HG03520 (cell line): ENCODE results near the gene GSE1.
"Not testable (repeated sequence)": the region's sequence is repeated elsewhere in the genome, so short reads cannot be mapped to it uniquely, and the experiment has no call there.

Source experiments
- ATAC-seq: cut with Tn5 transposase; IDR thresholded peaks from one replicate; pipeline ENCODE4 v1.9.1; 2021; ENCODE audit warnings: mild to moderate bottlenecking, moderate library complexity; ENCODE audit not compliant: unreplicated experiment

The GSE1 gene

DNA sequence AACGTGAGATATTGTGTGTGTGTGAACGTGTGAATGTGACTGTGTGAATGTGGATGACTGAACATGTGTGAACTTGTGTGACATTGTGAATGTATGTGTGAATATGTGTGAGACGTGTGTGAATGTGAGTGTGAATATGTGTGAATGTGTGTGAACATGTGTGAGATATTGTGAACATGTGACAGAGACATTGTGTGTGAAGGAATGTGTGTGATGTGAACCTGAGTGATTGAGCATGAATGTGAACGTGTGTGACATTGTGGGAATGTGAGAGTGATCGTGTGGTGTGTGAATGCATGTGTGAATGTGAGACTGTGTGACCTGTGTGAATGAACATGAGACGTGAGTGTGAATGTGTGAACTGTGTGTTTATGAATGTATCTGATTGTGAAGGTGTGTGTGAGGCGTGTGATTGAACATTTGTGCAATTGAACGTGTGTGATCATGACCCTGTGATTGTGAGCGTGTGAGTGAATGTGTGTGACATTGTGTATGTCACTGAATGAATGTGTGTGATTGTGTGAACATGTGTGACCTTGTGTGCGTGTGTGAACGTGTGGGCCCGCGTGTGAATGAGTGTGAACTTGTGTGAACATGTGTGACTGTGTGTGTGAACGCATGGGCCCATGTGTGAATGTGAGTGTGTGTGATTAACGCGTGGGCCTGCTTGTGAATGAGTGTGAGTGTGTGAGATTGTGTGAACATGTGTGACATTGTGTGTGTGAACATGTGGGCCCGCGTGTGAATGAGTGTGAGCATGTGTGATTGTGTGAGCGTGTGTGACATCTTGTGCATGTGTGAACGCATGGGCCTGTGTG is 23.2 kb upstream of the GSE1 start:
- ATAC-seq: no peak

DNA sequence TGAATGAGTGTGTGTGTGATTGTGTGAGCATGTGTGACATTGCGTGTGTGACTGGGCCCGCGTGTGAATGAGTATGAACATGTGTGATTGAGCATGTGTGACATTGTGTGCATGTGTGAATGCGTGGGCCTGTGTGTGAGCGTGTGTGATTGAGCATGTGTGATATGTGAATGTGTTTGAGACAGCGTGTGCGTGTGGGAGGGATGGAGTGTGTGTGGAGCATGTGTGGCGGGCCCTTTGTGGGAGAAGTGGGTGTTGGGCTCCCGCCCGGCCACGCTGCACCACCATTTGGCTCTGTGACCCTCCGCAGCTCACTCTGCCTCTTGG is 22.7 kb upstream of the GSE1 start:
- ATAC-seq: no peak

DNA sequence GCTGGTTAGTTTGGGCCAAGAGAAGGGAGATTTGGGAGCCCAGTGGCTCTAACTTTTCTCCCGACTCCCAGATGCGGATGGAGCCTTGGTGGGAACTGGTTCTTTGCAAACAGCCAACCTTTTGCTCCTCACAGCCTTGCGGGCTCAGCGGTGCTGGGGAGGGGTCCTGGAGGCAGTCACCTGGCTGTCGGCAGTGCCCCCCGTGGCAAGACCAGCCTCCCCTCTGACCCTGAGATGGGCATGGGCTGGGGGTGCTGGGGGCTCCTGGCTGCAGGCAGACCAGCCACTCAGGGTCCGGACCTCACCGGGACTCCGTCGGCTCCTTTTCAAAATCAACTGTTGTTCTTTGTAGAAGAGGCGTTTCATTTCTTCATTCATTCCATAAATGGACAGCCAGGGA is 21.7 kb upstream of the GSE1 start:
- no peak for ATAC-seq

GRCh38 chr16:85592277-85592676 is 20.8 kb upstream of the GSE1 start:
- ATAC-seq: not testable (repeated sequence)

GRCh38 chr16:85592700-85593493 is 20.2 kb upstream of the GSE1 start:
- ATAC-seq: no peak

DNA sequence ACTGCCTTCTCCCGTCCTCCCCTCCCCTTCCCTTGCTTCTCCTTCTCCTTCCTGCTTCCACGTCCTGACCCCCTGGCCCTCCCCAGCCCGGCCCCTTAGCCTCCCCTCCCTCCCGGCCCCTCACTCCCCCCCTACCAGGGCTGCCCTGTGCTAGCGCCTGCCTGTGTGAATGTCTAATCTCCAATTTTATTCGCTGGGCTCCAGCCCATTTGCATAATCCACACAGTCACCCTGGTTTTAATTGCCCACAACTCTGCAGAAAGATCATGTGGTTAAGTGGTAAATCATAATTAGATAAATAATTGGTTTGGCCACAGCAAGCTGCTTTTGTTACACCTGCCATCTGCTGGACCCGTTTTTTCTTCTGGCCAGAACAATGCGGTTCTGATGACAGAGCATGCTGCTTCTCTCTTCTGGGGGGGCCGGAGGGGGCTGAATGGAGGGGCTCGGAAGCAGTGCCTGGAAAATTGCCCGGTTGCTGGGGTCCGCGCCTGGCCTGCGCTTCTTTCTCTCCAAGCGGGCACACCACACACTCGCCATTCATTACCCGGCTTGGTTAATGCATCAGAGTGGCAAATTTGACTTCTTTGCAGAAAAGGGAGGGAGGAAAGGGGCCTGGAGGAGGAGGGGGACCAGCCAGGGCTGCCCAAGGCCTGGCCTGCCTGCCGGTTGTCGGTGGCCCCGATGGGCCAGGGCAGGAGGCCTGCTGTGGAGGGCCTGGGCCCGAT is 19.5 kb upstream of the GSE1 start:
- no peak for ATAC-seq

DNA sequence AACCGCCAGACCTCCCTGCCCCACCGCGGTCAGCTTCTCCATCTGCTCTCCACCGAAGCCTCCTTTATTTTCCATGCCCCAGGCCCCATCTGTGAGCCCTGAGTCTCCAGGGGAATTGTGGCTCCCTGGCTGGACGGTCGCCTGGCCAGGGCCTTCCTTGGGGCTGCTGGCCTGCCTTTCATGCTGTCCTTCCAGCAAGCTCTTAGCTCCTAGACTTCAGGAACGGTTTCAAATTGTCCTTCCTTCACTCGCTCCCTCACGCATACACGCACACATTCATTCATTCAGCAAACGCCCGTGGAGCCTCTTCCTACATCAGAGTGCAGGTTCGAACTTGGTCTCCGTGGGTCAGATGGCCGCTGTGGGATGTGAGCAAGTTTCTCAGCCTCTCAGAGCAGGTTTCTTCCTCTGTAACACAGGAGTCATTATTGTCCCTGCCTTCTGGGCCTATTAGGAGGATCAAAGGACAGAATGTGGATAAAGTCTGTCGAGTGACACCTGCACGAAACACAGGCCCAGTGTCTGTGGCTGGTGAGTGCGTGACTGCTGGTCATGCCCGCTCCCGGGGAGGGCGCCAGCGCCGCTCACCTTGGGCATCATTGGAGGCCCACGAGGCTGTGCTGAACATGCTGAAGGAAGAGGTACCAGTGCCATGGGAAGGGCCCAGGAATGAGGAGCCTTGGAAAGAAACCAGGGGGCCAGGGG is 18.7 kb upstream of the GSE1 start:
- no peak for ATAC-seq

DNA sequence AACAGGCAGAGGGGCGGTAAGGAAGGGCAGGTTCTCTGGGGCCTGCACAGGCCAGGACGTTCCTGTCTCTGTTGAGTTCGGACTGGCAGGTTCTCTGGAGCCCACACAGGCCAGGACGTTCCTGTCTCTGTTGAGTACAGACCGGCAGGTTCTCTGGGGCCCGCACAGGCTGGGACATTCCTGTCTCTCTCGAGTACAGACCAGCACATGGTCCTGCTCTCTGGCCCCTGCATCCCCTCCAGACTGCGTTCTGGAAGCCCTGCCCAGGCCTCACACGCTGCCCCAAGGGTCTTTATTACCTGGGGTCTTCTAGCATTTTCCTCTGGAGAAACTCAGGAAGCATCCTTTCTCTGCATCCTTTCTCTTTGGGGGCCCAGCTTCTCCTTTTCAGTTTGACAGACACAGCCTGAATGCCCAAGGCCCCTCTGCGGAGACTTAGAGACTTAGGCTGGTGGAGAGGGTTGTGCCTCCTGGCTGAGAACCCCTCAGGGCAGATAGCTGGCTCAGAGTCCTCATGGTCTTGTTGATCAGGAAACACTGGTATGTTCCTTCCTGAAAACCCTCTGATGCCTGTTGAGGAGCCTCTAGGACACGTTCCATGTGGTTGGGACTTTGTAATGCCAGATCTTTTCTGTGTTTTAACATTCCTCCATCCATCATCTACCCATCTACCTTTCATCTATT is 18.0 kb upstream of the GSE1 start:
- ATAC-seq: no peak

DNA sequence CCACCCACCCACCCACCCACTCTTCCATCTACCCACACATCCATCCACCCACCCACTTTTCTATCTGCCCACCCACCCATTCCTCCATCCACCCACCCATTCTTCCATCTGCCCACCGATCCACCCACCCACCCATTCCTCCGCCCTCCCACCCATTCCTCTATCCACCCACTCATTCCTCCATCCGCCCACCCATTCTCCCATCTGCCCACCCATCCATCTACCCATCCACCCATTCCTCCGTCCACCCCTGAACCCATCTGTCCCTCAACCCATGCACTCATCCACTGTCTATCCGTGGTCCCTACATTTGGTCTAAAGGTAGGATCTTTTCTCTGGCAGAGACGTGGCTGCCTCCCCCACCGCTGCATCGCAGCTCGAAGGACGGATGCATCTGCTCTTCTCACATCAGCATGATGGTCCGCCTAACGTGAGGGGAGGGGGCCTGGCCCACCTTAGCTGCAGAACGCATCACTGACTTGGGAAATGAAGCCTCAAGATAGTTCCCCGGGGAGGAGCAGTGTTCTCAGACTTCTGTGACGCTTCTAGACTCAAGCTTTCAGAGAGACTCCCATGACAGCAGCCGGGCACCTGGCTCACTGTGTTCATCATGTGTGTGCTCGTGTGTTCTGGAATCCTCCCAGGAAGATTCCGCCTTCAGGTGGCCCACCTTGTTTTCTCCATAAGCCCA is 17.2 kb upstream of the GSE1 start:
- no peak for ATAC-seq

GRCh38 chr16:85598141-85598540 is 15.0 kb upstream of the GSE1 start:
- no peak for ATAC-seq

DNA sequence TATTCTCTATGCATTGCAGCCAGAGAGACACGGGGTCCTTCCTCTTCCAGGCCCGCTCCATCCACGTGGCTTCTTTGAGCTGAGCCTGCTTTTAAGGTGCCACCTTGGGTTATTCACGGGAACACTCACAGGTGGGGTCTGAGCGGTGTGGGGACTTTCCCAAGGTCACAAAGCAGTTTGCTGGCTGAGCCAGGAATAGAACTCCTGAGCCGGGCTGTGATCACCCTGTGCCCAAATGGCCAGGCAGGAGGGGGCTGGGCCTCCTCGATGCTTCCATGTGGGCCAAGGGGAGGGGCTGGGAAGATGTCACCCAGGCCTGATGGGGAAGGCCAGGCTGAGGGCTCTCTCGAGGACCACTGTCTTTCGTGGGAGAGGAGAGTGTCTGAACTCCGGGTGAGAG is 13.0 kb upstream of the GSE1 start:
- ATAC-seq: no peak

DNA sequence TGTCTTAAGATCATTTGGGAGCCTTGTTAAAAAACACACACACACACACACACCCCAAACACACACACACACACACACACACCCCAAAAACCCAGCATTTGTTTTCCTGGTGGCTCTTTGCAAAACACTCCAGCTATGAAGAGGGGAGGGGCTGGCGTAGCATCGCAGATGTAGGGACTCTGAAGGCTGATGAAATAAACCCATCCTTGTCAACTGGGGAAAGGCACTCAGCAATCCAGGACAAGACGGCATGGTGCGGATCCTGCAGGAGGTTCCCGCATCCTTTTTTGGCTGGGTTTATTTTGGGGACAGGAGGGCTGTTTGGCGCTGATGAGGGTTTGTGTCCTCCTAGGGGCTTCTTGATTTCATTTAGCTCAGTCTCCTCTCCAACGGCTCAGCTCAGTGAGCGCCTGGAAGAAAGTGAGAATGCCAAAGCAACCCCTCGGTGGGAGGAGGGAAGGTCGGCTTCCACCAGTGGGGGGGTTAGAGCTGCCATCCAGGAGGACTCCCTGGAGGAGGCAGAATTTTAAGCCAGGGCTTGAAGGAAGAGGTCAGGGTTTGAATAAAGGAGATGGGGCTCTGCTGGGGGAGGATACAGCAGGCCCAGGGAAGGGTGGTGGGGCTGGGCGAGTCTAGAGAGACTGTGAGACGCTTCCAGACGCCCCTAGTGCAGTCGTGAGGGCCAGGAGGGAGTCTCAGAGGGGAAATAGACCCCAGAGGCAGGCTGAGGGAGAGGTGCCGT is 12.4 kb upstream of the GSE1 start:
- no peak for ATAC-seq

- no peak for ATAC-seq
Measured at GRCh38 chr16:85601272-85601639, 11.9 kb upstream of the GSE1 start.

- ATAC-seq: no peak
Measured at GRCh38 chr16:85601730-85602401, 11.3 kb upstream of the GSE1 start.

- ATAC-seq: no peak
Measured at GRCh38 chr16:85602402-85603202, 10.5 kb upstream of the GSE1 start.

- ATAC-seq: no peak
Measured at GRCh38 chr16:85603203-85603755, 9.8 kb upstream of the GSE1 start.

DNA sequence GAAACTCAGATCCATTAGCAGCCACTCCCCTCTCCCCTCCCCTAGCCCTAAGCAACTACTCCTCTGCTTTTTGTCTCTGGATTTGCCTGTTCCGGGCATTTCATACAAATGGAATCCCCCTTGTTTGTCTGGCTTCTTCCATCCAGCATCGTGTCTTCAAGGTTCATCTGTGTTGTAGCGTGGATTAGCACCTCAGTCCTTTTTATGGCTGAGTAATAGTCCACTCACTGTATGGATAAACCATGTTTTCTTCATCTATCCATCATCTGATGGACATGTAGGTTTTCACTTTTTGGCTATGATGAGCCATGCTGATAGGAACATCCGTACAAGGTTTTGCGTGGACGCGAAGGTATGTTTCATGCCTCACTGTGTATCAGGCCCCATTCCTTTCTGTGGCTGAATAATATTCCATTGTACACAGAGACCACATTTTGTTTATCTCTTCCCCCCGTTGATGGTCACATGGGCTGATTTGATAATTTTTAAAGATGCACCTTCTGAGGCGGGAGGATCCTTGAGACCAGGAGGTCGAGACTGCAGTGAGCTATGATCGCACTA is 8.9 kb upstream of the GSE1 start:
- ATAC-seq: no peak
